ENCODE measurements around the gene SEC14L5. TPM values are rescaled to one million over a fixed set of nuclear protein-coding genes. Genes with fewer than 3 reads are reported as not detected.

SEC14L5 gene
- total and polyA plus RNA-seq, 10 of the 15 experiments (the other 5 are each of a cell fraction or from before 2014, with no cell fraction given), result 0.01 TPM; not detected in 9

DNA sequence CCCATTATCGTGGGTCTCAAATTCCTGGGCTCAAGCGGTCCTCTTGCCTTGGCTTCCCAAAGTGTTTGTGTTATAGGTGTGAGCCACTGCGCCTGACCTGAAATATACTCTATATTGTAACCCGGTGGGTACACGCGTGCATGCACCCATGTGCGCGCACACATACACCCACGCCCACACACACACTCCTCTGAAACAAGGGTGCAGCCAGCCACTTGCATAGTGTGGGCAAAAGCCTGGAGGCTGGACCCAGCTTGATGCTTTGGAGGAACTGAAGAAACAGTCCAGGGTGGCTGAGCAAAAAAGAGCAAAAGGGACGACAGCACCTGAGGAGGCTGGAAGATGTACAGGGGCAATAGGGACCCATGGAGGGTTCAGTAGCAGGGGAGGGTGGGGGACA, 45.7 kb downstream of the SEC14L5 start:
- H3K27me3 ChIP-seq (replicated peaks in 1 of 2; ENCODE audit: control insufficient read depth in 2 of 2, insufficient read depth in 2 of 2, low read length in 1 of 2), result no peaks in the 10 kb centered on the region
- TF ChIP-seq E2F8 (IDR thresholded peaks at IDR 0.05; ENCODE audit: low read depth, partially characterized antibody), result no peak
- TF ChIP-seq TCF7 (IDR thresholded peaks at IDR 0.05; ENCODE audit: borderline replicate concordance), result no peak
- no peak for TF ChIP-seq ZNF24 (IDR thresholded peaks at IDR 0.05)
- no peak for TF ChIP-seq ZNF687 (IDR thresholded peaks at IDR 0.05)
- TF ChIP-seq ZBED1 (IDR thresholded peaks at IDR 0.05; ENCODE audit: borderline replicate concordance), result no peak
- no peak for TF ChIP-seq MEF2A (IDR thresholded peaks at IDR 0.05; ENCODE audit: insufficient read depth, low read depth, low read length)
- no peak for TF ChIP-seq HDAC6 (IDR thresholded peaks at IDR 0.05; ENCODE audit: unreplicated experiment)
- TF ChIP-seq ATF2 (IDR thresholded peaks at IDR 0.05; ENCODE audit: low read length), result no peak
- no peak for TF ChIP-seq NR2C2 (IDR thresholded peaks at IDR 0.05; ENCODE audit: borderline replicate concordance, control insufficient read depth, insufficient read length, low read depth)
- TF ChIP-seq SRF (IDR thresholded peaks at IDR 0.05; ENCODE audit: low read depth in 2 of 2, low read length in 2 of 2), result no peak
- TF ChIP-seq TARDBP (IDR thresholded peaks at IDR 0.05; ENCODE audit: borderline replicate concordance), result no peak
- no peak overlapping the region for H3K4me3 ChIP-seq
- H2AFZ ChIP-seq (ENCODE audit: control insufficient read depth, low read depth, low read length), result no peak overlapping the region
- H4K20me1 ChIP-seq (ENCODE audit: control insufficient read depth, insufficient read depth), result no peaks in the 10 kb centered on the region
- H3K9me3 ChIP-seq (replicated peaks; ENCODE audit: control insufficient read depth, insufficient read depth, low read length), result no peaks in the 10 kb centered on the region
- POLR2A ChIA-PET, result no interaction called here
- no peaks in the 10 kb centered on the region for H3K36me3 ChIP-seq (ENCODE audit: control insufficient read depth in 2 of 2, insufficient read depth in 2 of 2, low read length in 1 of 2)
- H3K4me2 ChIP-seq (ENCODE audit: control insufficient read depth, insufficient read depth), result no peak overlapping the region
- RAD21 ChIA-PET (ENCODE audit: unreplicated experiment), result no interaction called here
- ATAC-seq (no peak), FAIRE-seq (no peak), DNase-seq (ENCODE audit: low read depth, low spot score) (no peak)
- intact Hi-C loops (cut with micrococcal nuclease; ENCODE audit: unreplicated experiment), result no loop called here
- SMC1A ChIA-PET (ENCODE audit: uncharacterized antibody, unreplicated experiment), result no interaction called here
- no TSS peak for BruUV-seq (replicated peaks)
- WGBS (ENCODE audit: insufficient coverage, insufficient replicate concordance, low lambda C conversion rate, missing lambda C conversion rate), result 63% methylated on average over 10 of the region's 10 CpGs
- in situ Hi-C loops (cut with MboI), result no loop called here
- no peaks in the 10 kb centered on the region for H3K4me1 ChIP-seq (ENCODE audit: control insufficient read depth, insufficient read depth, low read length)
- no peaks in the 10 kb centered on the region for H3K79me2 ChIP-seq (ENCODE audit: control insufficient read depth, insufficient read depth, low read length)
- CTCF ChIA-PET, result no interaction called here
- no peak overlapping the region for H3K27ac ChIP-seq (ENCODE audit: control insufficient read depth, insufficient read depth)
- H3K9ac ChIP-seq (ENCODE audit: control insufficient read depth, insufficient read depth, low read length), result no peak overlapping the region

Data from GM12878 (cell line).